Endothelial cell of hepatic sinusoid (primary cell): ENCODE data around the gene GGT6.
"Not testable (repeated sequence)": the region's sequence is repeated elsewhere in the genome, so short reads cannot be mapped to it uniquely, and the experiment has no call there.

ENCODE experiments used
- in situ Hi-C: cut with HindIII; loops from 2 replicates; pipeline ENCODE4 v1.10.0; 2017; ENCODE audit warnings: low sequenced_read_pairs

GGT6 gene

GRCh38 chr17:4560421-4560820 lies at the start of gene GGT6:
GGT6 (minus strand) TSS chr17:4560577; CDS start chr17:4560521, 56 bp downstream.
- in situ Hi-C loops: no loop called here

- in situ Hi-C loops: no loop called here
Observed at GRCh38 chr17:4610162-4610561, 49.8 kb upstream of the GGT6 start.

GRCh38 chr17:4609761-4610160 lies 49.4 kb upstream of the GGT6 start:
- in situ Hi-C loops: no loop called here

GRCh38 chr17:4607773-4608187 lies 47.4 kb upstream of the GGT6 start:
- in situ Hi-C loops: no loop called here

GRCh38 chr17:4607261-4607741 lies 46.9 kb upstream of the GGT6 start:
- in situ Hi-C loops: no loop called here

- in situ Hi-C loops: no loop called here
Observed at GRCh38 chr17:4605826-4606225, 45.4 kb upstream of the GGT6 start.

GRCh38 chr17:4604736-4605135 lies 44.4 kb upstream of the GGT6 start:
- in situ Hi-C loops: not testable (repeated sequence)

GRCh38 chr17:4604111-4604644 lies 43.8 kb upstream of the GGT6 start:
- in situ Hi-C loops: no loop called here

- in situ Hi-C loops: no loop called here
Observed at GRCh38 chr17:4602041-4602440, 41.7 kb upstream of the GGT6 start.

GRCh38 chr17:4601326-4601725 lies 40.9 kb upstream of the GGT6 start:
- in situ Hi-C loops: no loop called here

- in situ Hi-C loops: no loop called here
Observed at GRCh38 chr17:4600563-4600962, 40.2 kb upstream of the GGT6 start.

- in situ Hi-C loops: no loop called here
Observed at GRCh38 chr17:4599505-4600281, 39.3 kb upstream of the GGT6 start.

GRCh38 chr17:4598776-4599504 lies 38.6 kb upstream of the GGT6 start:
- in situ Hi-C loops: no loop called here

GRCh38 chr17:4597975-4598374 lies 37.6 kb upstream of the GGT6 start:
- in situ Hi-C loops: no loop called here

- in situ Hi-C loops: no loop called here
Observed at GRCh38 chr17:4596636-4597380, 36.4 kb upstream of the GGT6 start.

- in situ Hi-C loops: not testable (repeated sequence)
Observed at GRCh38 chr17:4595685-4596342, 35.4 kb upstream of the GGT6 start.

- in situ Hi-C loops: no loop called here
Observed at GRCh38 chr17:4594931-4595684, 34.7 kb upstream of the GGT6 start.

- in situ Hi-C loops: no loop called here
Observed at GRCh38 chr17:4594406-4594805, 34.0 kb upstream of the GGT6 start.

GRCh38 chr17:4593021-4593421 lies 32.6 kb upstream of the GGT6 start:
- in situ Hi-C loops: no loop called here
